NB4 (cell line): Measurements from ENCODE around the gene DIAPH3.

ENCODE experiments used
- DNase-seq: peaks from one replicate; pipeline ENCODE4 v3.0.0; 2010; ENCODE audit warnings: low read depth
- H3K4me3 ChIP-seq: one replicate; pipeline ENCODE4 v1.5.1; 2011; ENCODE audit warnings: mild to moderate bottlenecking, low read depth, low read length, moderate library complexity
- MAX ChIP-seq: IDR thresholded peaks from 2 replicates; pipeline ENCODE4 v1.6.1; 2011; ENCODE audit warnings: low read depth, low read length
- MYC ChIP-seq: IDR thresholded peaks from 2 replicates; pipeline ENCODE4 v1.6.1; 2011; ENCODE audit warnings: low read depth, low read length
- POLR2A ChIP-seq: IDR thresholded peaks from 2 replicates; pipeline ENCODE4 v1.6.1; 2011; ENCODE audit warnings: mild to moderate bottlenecking; ENCODE audit not compliant: insufficient read length; ENCODE audit errors: extremely low read depth
- TF ChIP-seq, protein P1 (sequence below): IDR thresholded peaks from one replicate; pipeline ENCODE4 v1.5.1; 2012; ENCODE audit warnings: low read depth, low read length

Gene DIAPH3

GRCh38 chr13:59790626-59791025, 373.1 kb downstream of the DIAPH3 start:
- TF ChIP-seq MAX (no peak), POLR2A (no peak), MYC (no peak)
- TF ChIP-seq, protein P1, sequence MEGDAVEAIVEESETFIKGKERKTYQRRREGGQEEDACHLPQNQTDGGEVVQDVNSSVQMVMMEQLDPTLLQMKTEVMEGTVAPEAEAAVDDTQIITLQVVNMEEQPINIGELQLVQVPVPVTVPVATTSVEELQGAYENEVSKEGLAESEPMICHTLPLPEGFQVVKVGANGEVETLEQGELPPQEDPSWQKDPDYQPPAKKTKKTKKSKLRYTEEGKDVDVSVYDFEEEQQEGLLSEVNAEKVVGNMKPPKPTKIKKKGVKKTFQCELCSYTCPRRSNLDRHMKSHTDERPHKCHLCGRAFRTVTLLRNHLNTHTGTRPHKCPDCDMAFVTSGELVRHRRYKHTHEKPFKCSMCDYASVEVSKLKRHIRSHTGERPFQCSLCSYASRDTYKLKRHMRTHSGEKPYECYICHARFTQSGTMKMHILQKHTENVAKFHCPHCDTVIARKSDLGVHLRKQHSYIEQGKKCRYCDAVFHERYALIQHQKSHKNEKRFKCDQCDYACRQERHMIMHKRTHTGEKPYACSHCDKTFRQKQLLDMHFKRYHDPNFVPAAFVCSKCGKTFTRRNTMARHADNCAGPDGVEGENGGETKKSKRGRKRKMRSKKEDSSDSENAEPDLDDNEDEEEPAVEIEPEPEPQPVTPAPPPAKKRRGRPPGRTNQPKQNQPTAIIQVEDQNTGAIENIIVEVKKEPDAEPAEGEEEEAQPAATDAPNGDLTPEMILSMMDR = no peak
- H3K4me3 ChIP-seq = no peak overlapping the region
- DNase-seq = no peak

DNA sequence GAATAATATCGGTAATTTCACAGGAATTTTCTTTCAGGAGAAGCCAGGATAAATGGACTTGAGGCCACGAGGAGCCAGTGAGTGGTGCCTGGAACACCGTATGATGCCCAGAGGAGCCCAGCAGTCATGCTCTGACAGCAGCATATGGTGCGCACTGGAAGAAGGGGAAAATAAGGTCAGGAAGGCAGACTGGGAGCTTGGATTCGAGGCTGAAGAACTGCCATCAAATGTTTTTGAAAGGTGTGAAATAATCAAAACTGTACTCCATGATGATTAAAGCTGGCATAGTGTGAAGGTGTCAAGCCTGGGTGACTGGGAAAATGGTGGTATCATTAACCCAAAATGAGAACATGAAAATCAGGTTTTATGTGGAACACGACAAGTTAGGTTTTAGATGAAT, 374.2 kb downstream of the DIAPH3 start:
- DNase-seq = no peak
- H3K4me3 ChIP-seq = no peak overlapping the region
- TF ChIP-seq POLR2A = no peak
- TF ChIP-seq MAX = no peak
- TF ChIP-seq, protein P1 = no peak
- TF ChIP-seq MYC = no peak

GRCh38 chr13:59787679-59788078, 376.0 kb downstream of the DIAPH3 start:
- TF ChIP-seq MYC = no peak
- TF ChIP-seq POLR2A = no peak
- TF ChIP-seq, protein P1 = no peak
- TF ChIP-seq MAX = no peak
- DNase-seq = no peak
- H3K4me3 ChIP-seq = no peak overlapping the region

DNA sequence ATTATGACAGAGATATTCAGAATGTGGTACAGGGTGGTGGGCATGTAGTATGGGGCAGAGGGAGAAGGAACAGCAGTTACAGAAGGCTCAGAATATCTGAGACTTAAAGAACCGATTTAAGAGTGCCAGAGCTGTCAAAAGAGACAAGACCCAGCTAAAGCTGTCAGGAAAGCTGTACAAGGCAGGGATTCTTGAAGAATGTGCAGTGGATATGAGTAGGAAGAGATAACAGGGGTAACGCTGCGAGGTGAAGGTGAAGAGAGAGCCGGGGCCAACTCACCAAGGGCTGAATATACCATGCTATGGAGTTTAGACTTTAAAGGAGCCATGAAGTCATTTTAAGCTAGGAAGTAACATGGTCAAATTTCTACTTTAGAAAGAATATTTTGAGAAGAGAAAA, 381.0 kb downstream of the DIAPH3 start:
- DNase-seq = no peak
- TF ChIP-seq, protein P1 = no peak
- TF ChIP-seq POLR2A (no peak), MYC (no peak), MAX (no peak)
- H3K4me3 ChIP-seq = no peak overlapping the region

DNA sequence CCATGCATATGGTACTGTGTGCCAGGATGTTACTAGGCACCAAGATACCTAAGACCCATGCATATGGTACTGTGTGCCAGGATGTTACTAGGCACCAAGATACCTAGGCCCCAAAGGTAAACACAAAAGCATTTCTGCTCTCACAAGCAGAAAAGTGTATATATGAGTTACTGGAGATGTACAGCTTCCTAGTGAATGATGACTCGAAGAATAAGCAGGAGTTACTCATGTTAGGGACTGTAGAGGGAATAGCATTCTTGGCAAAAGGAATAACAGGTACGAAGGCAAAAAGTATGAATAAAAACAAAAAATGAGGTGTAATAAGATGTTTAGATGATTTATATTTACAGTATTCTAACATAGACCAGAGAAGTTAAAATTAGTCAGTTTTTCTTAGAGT, 383.7 kb downstream of the DIAPH3 start:
- DNase-seq = no peak
- H3K4me3 ChIP-seq = no peak overlapping the region
- TF ChIP-seq MAX (no peak), POLR2A (no peak), MYC (no peak)
- TF ChIP-seq, protein P1 = no peak
